ENCODE measurements around the gene RPS6KC1. TPM values are rescaled to one million over a fixed set of nuclear protein-coding genes. Genes with fewer than 3 reads are reported as not detected.

Gene RPS6KC1
- total and polyA plus RNA-seq, 2 of the 4 experiments (the other 2 are of a cell fraction), result 7.9 to 23.7 TPM

- H2BK20ac ChIP-seq (ENCODE audit: low read depth, low read length), result no peak overlapping the region
- H3K23ac ChIP-seq (ENCODE audit: low read depth, low read length), result no peak overlapping the region
- peaks cover 28% of the 10 kb centered on the region for H4K20me1 ChIP-seq (ENCODE audit: insufficient read depth, low read length)
- H3K4me2 ChIP-seq (ENCODE audit: low read depth, low read length), result no peak overlapping the region
- no peak overlapping the region for H4K91ac ChIP-seq (ENCODE audit: insufficient read depth, low read depth, low read length)
- CTCF ChIA-PET, result no interaction called here
- no peak overlapping the region for H2BK15ac ChIP-seq (ENCODE audit: low read depth, low read length)
- WGBS, 2 experiments (ENCODE audit: extremely low coverage in 2 of 2, insufficient read length in 1 of 2), result no CpG with 5 or more reads among the region's 5 CpGs
- no peak overlapping the region for H2AK9ac ChIP-seq (replicated peaks; ENCODE audit: low read depth, low read length, poor library complexity)
- peaks cover 3% of the 10 kb centered on the region; the same call in 1 of the 2 replicates for H3K9me1 ChIP-seq (ENCODE audit: insufficient read depth, low read length)
- H3K36me3 ChIP-seq (ENCODE audit: control insufficient read depth, insufficient read depth, low read length), result no peaks in the 10 kb centered on the region
- no peak overlapping the region for H4K5ac ChIP-seq (ENCODE audit: low read depth, low read length)
- POLR2A ChIA-PET (ENCODE audit: unreplicated experiment), result no interaction called here
- TF ChIP-seq RCOR1 (IDR thresholded peaks at IDR 0.05; ENCODE audit: insufficient replicate concordance, low read length), result no peak
- no peak for TF ChIP-seq CHD1 (IDR thresholded peaks at IDR 0.05; ENCODE audit: low read depth, low read length)
- no peak for TF ChIP-seq FOS (IDR thresholded peaks at IDR 0.05; ENCODE audit: low read depth, low read length)
- no peak for TF ChIP-seq RFX5 (IDR thresholded peaks at IDR 0.05; ENCODE audit: low read depth, low read length)
- no peak for TF ChIP-seq BHLHE40 (IDR thresholded peaks at IDR 0.05; ENCODE audit: low read depth, low read length)
- no peak for TF ChIP-seq USF2 (IDR thresholded peaks at IDR 0.05; ENCODE audit: low read depth, low read length)
- H3K9ac ChIP-seq (ENCODE audit: low read depth, low read length), result no peak overlapping the region
- no peak overlapping the region for H3K56ac ChIP-seq (ENCODE audit: extremely low read depth, insufficient read depth, low read length)
- peaks cover 11 to 49% of the 10 kb centered on the region in 2 experiments for H3K79me1 ChIP-seq (ENCODE audit: low read depth in 1 of 2, low read length in 2 of 2)
- no TSS peak for BruUV-seq (replicated peaks)
- no peak overlapping the region for H3K4ac ChIP-seq (ENCODE audit: low read depth, low read length)
- H3K9me3 ChIP-seq (ENCODE audit: control insufficient read depth, insufficient read depth, low read length), result no peaks in the 10 kb centered on the region
- H2AFZ ChIP-seq (replicated peaks; ENCODE audit: low read length, poor library complexity), result no peak overlapping the region
- no peak overlapping the region for H4K8ac ChIP-seq (ENCODE audit: low read depth in 2 of 2, low read length in 2 of 2)
- dilution Hi-C loops (cut with HindIII; ENCODE audit: low sequenced_read_pairs, unreplicated experiment), result no loop called here
- no peak overlapping the region for H2AK5ac ChIP-seq (ENCODE audit: low read depth, low read length)
- no peak overlapping the region for H3K18ac ChIP-seq (ENCODE audit: low read depth, low read length)
- H2BK120ac ChIP-seq (ENCODE audit: low read depth, low read length), result no peak overlapping the region
- in situ Hi-C loops (cut with MboI; ENCODE audit: low sequenced_read_pairs), result no loop called here
- intact Hi-C loops (cut with micrococcal nuclease), result no loop called here
- no peak overlapping the region for H3K14ac ChIP-seq (replicated peaks; ENCODE audit: low read depth, low read length)
- no peak for DNase-seq
- no peak overlapping the region for H3K4me3 ChIP-seq (ENCODE audit: insufficient read depth, low read depth, low read length)
- no peaks in the 10 kb centered on the region; the same call in 1 of the 2 replicates for H3K4me1 ChIP-seq (ENCODE audit: control insufficient read depth, insufficient read depth, low read length)
- no peak overlapping the region for H3K27ac ChIP-seq (ENCODE audit: insufficient read depth, low read length)
- H3K27me3 ChIP-seq (ENCODE audit: control insufficient read depth, insufficient read depth, low read length), result no peaks in the 10 kb centered on the region
- no peak for ATAC-seq (ENCODE audit: low read depth)
- H2BK5ac ChIP-seq (ENCODE audit: low read depth, low read length, poor library complexity, severe bottlenecking), result no peak overlapping the region
Measured at GRCh38 chr1:213057264-213058059, 6.4 kb downstream of the RPS6KC1 start.
